Measurements from ENCODE around the gene MYCN.

MYCN gene

GRCh38 chr2:15976354-15976753 lies 36.0 kb downstream of the MYCN start:
- no peak for DNase-seq (ENCODE audit: low read depth in 2 of 2)

- no peak for DNase-seq (ENCODE audit: low read depth in 2 of 2)
These were observed 38.9 kb downstream of the MYCN start for GRCh38 chr2:15979051-15979758.

- no peak for DNase-seq (ENCODE audit: low read depth in 2 of 2)
These were observed 39.6 kb downstream of the MYCN start for GRCh38 chr2:15979759-15980604.

- no peak for DNase-seq (ENCODE audit: low read depth in 2 of 2)
These were observed 40.3 kb downstream of the MYCN start for GRCh38 chr2:15980605-15981098.

GRCh38 chr2:15981646-15982045 lies 41.3 kb downstream of the MYCN start:
- DNase-seq (ENCODE audit: low read depth in 2 of 2): no peak

GRCh38 chr2:15982285-15983044 lies 42.1 kb downstream of the MYCN start:
- DNase-seq (ENCODE audit: low read depth in 2 of 2): no peak

- DNase-seq (ENCODE audit: low read depth in 2 of 2): no peak
These were observed 43.1 kb downstream of the MYCN start for GRCh38 chr2:15983496-15983895.

- DNase-seq (ENCODE audit: low read depth in 2 of 2): no peak
These were observed 44.3 kb downstream of the MYCN start for GRCh38 chr2:15984368-15985255.

GRCh38 chr2:15985531-15985930 lies 45.2 kb downstream of the MYCN start:
- DNase-seq (ENCODE audit: low read depth in 2 of 2): no peak

GRCh38 chr2:15986068-15986560 lies 45.8 kb downstream of the MYCN start:
- no peak for DNase-seq (ENCODE audit: low read depth in 2 of 2)

GRCh38 chr2:15986644-15987043 lies 46.3 kb downstream of the MYCN start:
- no peak for DNase-seq (ENCODE audit: low read depth in 2 of 2)

- no peak for DNase-seq (ENCODE audit: low read depth in 2 of 2)
These were observed 48.4 kb downstream of the MYCN start for GRCh38 chr2:15988733-15989132.

GRCh38 chr2:15989559-15989958 lies 49.2 kb downstream of the MYCN start:
- no peak for DNase-seq (ENCODE audit: low read depth in 2 of 2)

- DNase-seq (ENCODE audit: low read depth in 2 of 2): no peak
These were observed 50.1 kb downstream of the MYCN start for GRCh38 chr2:15990151-15991101.

GRCh38 chr2:15991231-15991630 lies 50.9 kb downstream of the MYCN start:
- DNase-seq (ENCODE audit: low read depth in 2 of 2): no peak

- DNase-seq (ENCODE audit: low read depth in 2 of 2): no peak
These were observed 52.3 kb downstream of the MYCN start for GRCh38 chr2:15992457-15993231.

GRCh38 chr2:15993232-15993610 lies 52.9 kb downstream of the MYCN start:
- no peak for DNase-seq (ENCODE audit: low read depth in 2 of 2)

- DNase-seq (ENCODE audit: low read depth in 2 of 2): no peak
These were observed 53.3 kb downstream of the MYCN start for GRCh38 chr2:15993666-15994065.

GRCh38 chr2:15995603-15996002 lies 55.3 kb downstream of the MYCN start:
- no peak for DNase-seq (ENCODE audit: low read depth in 2 of 2)

Data from fibroblast of skin of left biceps (primary cell).